ENCODE results near the gene ARMC5.

- TF ChIP-seq CTCF (IDR thresholded peaks at IDR 0.05) = no peak
- peak in 1 of 2 donors; percentile 26 for TF ChIP-seq POLR2A (IDR thresholded peaks at IDR 0.05)
Observed at GRCh38 chr16:31487071-31487719, 27.9 kb downstream of the ARMC5 start.
